ENCODE data around the gene MAP4K1.

The MAP4K1 gene

DNA sequence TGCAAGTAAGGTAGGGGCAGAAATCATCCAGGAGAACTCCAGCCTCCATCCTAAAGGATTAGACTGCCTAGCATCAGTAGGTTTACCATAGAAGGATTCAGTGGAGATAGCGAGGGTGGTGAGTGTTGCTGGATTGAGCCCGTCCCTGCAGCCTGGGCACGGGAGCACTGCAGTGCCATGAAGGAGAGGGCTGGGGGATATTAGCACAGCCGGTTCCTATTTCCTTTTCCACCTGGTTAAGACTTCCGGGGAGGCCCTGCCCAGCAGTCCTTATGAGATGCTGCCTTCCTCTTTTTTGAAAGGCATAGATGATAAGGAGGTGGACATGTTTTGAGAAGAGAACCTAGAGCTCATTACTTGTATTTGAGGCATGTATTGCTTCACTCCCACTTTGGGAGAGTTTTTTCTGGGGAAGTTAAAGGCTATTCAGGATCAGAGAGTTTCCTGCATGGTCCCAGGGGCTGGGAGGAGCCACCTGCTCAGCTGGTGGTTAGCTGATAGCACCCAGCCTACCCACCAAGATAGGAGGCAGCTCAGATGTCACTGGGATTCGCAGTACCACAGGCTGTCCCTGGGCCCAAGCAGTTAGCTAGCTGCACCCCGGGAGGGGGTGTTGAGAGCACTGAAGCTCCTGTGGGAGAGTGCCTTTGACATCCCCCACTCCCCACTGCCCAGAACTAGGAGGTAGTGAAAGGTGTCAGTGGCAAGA, 46.9 kb upstream of the MAP4K1 start (continued):
- no peak for TF ChIP-seq ZNF449 (tag by site-specific recombination; IDR thresholded peaks at IDR 0.05)
- TF ChIP-seq ZNF37A (tag by site-specific recombination; IDR thresholded peaks at IDR 0.05), result no peak
- TF ChIP-seq, protein P1, sequence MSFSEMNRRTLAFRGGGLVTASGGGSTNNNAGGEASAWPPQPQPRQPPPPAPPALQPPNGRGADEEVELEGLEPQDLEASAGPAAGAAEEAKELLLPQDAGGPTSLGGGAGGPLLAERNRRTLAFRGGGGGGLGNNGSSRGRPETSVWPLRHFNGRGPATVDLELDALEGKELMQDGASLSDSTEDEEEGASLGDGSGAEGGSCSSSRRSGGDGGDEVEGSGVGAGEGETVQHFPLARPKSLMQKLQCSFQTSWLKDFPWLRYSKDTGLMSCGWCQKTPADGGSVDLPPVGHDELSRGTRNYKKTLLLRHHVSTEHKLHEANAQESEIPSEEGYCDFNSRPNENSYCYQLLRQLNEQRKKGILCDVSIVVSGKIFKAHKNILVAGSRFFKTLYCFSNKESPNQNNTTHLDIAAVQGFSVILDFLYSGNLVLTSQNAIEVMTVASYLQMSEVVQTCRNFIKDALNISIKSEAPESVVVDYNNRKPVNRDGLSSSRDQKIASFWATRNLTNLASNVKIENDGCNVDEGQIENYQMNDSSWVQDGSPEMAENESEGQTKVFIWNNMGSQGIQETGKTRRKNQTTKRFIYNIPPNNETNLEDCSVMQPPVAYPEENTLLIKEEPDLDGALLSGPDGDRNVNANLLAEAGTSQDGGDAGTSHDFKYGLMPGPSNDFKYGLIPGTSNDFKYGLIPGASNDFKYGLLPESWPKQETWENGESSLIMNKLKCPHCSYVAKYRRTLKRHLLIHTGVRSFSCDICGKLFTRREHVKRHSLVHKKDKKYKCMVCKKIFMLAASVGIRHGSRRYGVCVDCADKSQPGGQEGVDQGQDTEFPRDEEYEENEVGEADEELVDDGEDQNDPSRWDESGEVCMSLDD (tag by site-specific recombination; IDR thresholded peaks at IDR 0.05), result no peak
- no peak for TF ChIP-seq HOXD13 (CRISPR knock-in tag; IDR thresholded peaks at IDR 0.05; ENCODE audit: borderline replicate concordance)
- TF ChIP-seq PRDM10 (tag by site-specific recombination; IDR thresholded peaks at IDR 0.05), result peak; percentile 47
- no peak for TF ChIP-seq ZNF670 (tag by site-specific recombination; IDR thresholded peaks at IDR 0.05; ENCODE audit: low read depth)
- no peak for TF ChIP-seq SCRT1 (tag by site-specific recombination; IDR thresholded peaks at IDR 0.05; ENCODE audit: borderline replicate concordance)
- no peak for TF ChIP-seq ZEB2 (tag by site-specific recombination; IDR thresholded peaks at IDR 0.05)
- no peak for TF ChIP-seq ZNF664 (tag by site-specific recombination; IDR thresholded peaks at IDR 0.05)
- TF ChIP-seq ZNF521 (tag by site-specific recombination; IDR thresholded peaks at IDR 0.05), result no peak
- TF ChIP-seq BCL11A (tag by site-specific recombination; IDR thresholded peaks at IDR 0.05; ENCODE audit: low read depth), result no peak
- TF ChIP-seq OSR2 (tag by site-specific recombination; IDR thresholded peaks at IDR 0.05), result no peak
- no peak for TF ChIP-seq ZNF114 (tag by site-specific recombination; IDR thresholded peaks at IDR 0.05)
- TF ChIP-seq ZFP3 (tag by site-specific recombination; IDR thresholded peaks at IDR 0.05; ENCODE audit: low read depth), result no peak
- TF ChIP-seq, protein P2, sequence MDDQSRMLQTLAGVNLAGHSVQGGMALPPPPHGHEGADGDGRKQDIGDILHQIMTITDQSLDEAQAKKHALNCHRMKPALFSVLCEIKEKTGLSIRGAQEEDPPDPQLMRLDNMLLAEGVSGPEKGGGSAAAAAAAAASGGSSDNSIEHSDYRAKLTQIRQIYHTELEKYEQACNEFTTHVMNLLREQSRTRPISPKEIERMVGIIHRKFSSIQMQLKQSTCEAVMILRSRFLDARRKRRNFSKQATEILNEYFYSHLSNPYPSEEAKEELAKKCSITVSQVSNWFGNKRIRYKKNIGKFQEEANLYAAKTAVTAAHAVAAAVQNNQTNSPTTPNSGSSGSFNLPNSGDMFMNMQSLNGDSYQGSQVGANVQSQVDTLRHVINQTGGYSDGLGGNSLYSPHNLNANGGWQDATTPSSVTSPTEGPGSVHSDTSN (CRISPR knock-in tag; IDR thresholded peaks at IDR 0.05), result no peak
- no peak for TF ChIP-seq ZSCAN16 (tag by site-specific recombination; IDR thresholded peaks at IDR 0.05)
- no peak for TF ChIP-seq ZBTB1 (tag by site-specific recombination; IDR thresholded peaks at IDR 0.05)
- TF ChIP-seq AEBP2 (tag by site-specific recombination; IDR thresholded peaks at IDR 0.05; ENCODE audit: borderline replicate concordance), result no peak
- no peak for TF ChIP-seq ZNF596 (tag by site-specific recombination; IDR thresholded peaks at IDR 0.05)
- no peak for TF ChIP-seq ZBTB21 (tag by site-specific recombination; IDR thresholded peaks at IDR 0.05)
- no peak for TF ChIP-seq ZNF623 (tag by site-specific recombination; IDR thresholded peaks at IDR 0.05)
- TF ChIP-seq, protein P3, sequence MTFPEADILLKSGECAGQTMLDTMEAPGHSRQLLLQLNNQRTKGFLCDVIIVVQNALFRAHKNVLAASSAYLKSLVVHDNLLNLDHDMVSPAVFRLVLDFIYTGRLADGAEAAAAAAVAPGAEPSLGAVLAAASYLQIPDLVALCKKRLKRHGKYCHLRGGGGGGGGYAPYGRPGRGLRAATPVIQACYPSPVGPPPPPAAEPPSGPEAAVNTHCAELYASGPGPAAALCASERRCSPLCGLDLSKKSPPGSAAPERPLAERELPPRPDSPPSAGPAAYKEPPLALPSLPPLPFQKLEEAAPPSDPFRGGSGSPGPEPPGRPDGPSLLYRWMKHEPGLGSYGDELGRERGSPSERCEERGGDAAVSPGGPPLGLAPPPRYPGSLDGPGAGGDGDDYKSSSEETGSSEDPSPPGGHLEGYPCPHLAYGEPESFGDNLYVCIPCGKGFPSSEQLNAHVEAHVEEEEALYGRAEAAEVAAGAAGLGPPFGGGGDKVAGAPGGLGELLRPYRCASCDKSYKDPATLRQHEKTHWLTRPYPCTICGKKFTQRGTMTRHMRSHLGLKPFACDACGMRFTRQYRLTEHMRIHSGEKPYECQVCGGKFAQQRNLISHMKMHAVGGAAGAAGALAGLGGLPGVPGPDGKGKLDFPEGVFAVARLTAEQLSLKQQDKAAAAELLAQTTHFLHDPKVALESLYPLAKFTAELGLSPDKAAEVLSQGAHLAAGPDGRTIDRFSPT (tag by site-specific recombination; IDR thresholded peaks at IDR 0.05), result no peak
- peak; percentile 82 for TF ChIP-seq ZIC2 (tag by site-specific recombination; IDR thresholded peaks at IDR 0.05)
- TF ChIP-seq ZNF23 (tag by site-specific recombination; IDR thresholded peaks at IDR 0.05; ENCODE audit: borderline replicate concordance), result no peak
- no peak for TF ChIP-seq ZNF10 (tag by site-specific recombination; IDR thresholded peaks at IDR 0.05)
- TF ChIP-seq HOXA7 (CRISPR knock-in tag; IDR thresholded peaks at IDR 0.05; ENCODE audit: borderline replicate concordance), result no peak
